ENCODE results near the gene DUS1L. TPM values are rescaled to one million over a fixed set of nuclear protein-coding genes. Genes with fewer than 3 reads are reported as not detected.

DUS1L gene
- total RNA-seq, 1 donor from 2014 or later = 136 TPM

Other genes with a start within 250 kb of the DUS1L start
- 53.5 and 56.8 TPM in 2 replicates for gene MCRIP1, start 232.5 kb downstream of the DUS1L start, total RNA-seq
- gene PPP1R27, start 230.8 kb downstream of the DUS1L start, total RNA-seq = not detected in 2 replicates
- 548 and 588 TPM in 2 replicates for gene P4HB, start 205.3 kb downstream of the DUS1L start, total RNA-seq
- 671 and 678 TPM in 2 replicates for gene ARHGDIA, start 194.5 kb downstream of the DUS1L start, total RNA-seq
- 167 and 172 TPM in 2 replicates for gene ALYREF, start 174.2 kb downstream of the DUS1L start, total RNA-seq
- gene ANAPC11, start 174.1 kb downstream of the DUS1L start, total RNA-seq = 108 and 111 TPM in 2 replicates
- gene NPB, start 163.6 kb downstream of the DUS1L start, total RNA-seq = 0.32 and 0.34 TPM in 2 replicates
- 36.7 and 38.2 TPM in 2 replicates for gene PCYT2, start 154.4 kb downstream of the DUS1L start, total RNA-seq
- gene SIRT7, start 147.6 kb downstream of the DUS1L start, total RNA-seq = 62.7 and 71.3 TPM in 2 replicates
- gene MAFG, start 138.1 kb downstream of the DUS1L start, total RNA-seq = 26.2 and 28.5 TPM in 2 replicates
- gene PYCR1, start 128.5 kb downstream of the DUS1L start, total RNA-seq = 36.0 and 42.3 TPM in 2 replicates
- gene MYADML2, start 118.6 kb downstream of the DUS1L start, total RNA-seq = not detected in 2 replicates
- gene NOTUM, start 104.6 kb downstream of the DUS1L start, total RNA-seq = 0.78 and 1.6 TPM in 2 replicates
- 34.4 and 38.2 TPM in 2 replicates for gene ASPSCR1, start 88.2 kb downstream of the DUS1L start, total RNA-seq
- 71.2 and 71.7 TPM in 2 replicates for gene CENPX, start 42.9 kb downstream of the DUS1L start, total RNA-seq
- gene LRRC45, start 42.5 kb downstream of the DUS1L start, total RNA-seq = 31.2 and 33.2 TPM in 2 replicates
- 5.0 and 6.7 TPM in 2 replicates for gene RAC3, start 34.1 kb downstream of the DUS1L start, total RNA-seq
- 92.9 and 97.1 TPM in 2 replicates for gene DCXR, start 28.1 kb downstream of the DUS1L start, total RNA-seq
- gene RFNG, start 14.0 kb downstream of the DUS1L start, total RNA-seq = 26.7 and 28.2 TPM in 2 replicates
- 87.9 and 99.1 TPM in 2 replicates for gene GPS1, start 13.9 kb downstream of the DUS1L start, total RNA-seq
- 184 and 185 TPM in 2 replicates for gene FASN, start 32.4 kb upstream of the DUS1L start, total RNA-seq
- gene CCDC57, start 147.0 kb upstream of the DUS1L start, total RNA-seq = 75.3 and 77.8 TPM in 2 replicates
- gene SLC16A3, start 163.2 kb upstream of the DUS1L start, total RNA-seq = 142 TPM in 2 replicates
- gene CSNK1D, start 207.9 kb upstream of the DUS1L start, total RNA-seq = 160 and 167 TPM in 2 replicates

Data from T-helper 1 cell treated with Interleukin-12 subunit alpha and Interleukin-12 subunit beta and Interleukin-4 antibody, amounts not matched to agents 30 ng/mL and 1 ng/mL, for 36 hours (primary cell).